HG02885 (cell line): ENCODE results near the gene EFR3B.
"Not testable (repeated sequence)": the region's sequence is repeated elsewhere in the genome, so short reads cannot be mapped to it uniquely, and the experiment has no call there.

Experiments
- ATAC-seq: cut with Tn5 transposase; IDR thresholded peaks from one replicate; pipeline ENCODE4 v1.9.1; 2021; ENCODE audit warnings: mild to moderate bottlenecking; ENCODE audit not compliant: unreplicated experiment, poor library complexity

EFR3B gene

DNA sequence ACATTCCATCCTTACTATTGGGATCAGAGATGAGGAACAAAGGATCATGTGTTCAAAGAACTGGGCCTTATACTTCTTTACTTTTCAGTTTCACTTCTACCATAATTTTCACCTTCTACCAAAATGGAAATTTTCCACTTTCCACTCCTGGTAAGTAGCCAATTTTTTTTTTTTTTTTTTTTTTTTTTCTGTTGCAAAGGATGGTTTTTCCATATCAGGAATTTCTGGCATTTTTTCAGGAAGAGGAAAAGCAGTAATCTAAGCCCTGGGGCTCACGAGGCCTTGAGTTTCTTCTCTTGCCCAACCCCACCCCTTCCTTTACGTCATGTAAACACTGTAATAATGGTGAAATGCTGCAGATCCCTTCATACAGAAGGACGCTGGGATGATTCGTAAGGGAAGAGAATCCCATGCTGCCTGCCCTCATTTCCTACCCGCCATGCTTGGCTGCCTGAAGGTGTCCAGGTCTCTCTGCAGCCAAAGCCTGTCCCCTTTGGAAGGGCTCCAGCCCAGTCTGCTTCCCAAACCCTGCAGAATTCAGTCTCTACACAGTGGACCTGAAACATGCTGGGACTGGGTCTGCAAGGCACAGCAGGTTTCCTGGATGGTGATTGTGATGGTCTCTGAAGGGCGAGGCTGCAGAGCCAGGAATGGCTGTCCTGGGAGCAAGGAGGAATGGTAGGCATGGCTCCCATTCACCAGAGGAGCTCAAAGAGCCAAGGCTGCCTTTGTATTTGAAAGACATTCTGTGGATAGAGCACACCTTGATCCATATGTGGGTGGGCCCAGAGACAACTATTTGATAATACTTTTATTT lies 57.0 kb downstream of the EFR3B start:
- no peak for ATAC-seq

DNA sequence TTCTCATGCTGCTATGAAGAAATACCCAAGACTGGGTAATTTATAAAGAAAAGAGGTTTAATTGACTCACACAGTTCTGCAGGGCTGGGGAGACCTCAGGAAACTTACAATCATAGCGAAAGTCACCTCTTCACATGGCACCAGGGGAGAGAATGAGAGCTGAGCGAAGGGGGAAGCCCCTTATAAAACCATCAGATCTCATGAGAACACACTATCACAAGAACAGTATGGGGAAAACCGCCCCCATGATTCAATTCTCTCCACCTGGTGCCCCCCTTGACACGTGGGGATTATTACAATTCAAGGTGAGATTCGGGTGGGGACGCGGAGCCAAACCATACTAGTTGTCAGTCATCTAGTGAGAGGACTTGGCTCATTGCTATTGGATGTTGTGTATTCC lies 60.5 kb downstream of the EFR3B start:
- not testable (repeated sequence) for ATAC-seq

- no peak for ATAC-seq
Observed at GRCh38 chr2:25103287-25103871, 61.5 kb downstream of the EFR3B start.

GRCh38 chr2:25104736-25105135 lies 62.9 kb downstream of the EFR3B start:
- no peak for ATAC-seq

- no peak for ATAC-seq
Observed at GRCh38 chr2:25105336-25106085, 63.6 kb downstream of the EFR3B start.

DNA sequence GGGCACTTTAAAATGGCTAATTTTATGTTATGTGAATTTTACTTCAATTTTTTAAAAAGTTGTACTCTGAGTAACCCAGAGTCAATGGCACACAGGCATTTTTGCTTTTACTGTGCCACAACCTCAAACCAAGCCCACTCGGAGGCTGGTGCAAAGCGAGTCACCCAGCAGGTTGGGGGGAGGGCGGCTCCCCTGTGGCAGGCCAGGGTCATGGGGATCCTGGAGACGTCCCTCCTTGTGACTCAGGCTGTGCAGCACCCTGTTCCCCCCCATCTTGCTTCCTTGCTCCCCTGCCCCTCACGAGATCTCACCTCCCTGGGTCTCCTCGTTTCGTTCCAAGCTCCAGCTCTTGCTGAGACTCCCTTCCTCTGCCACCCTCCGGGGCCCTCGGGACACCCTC lies 67.9 kb downstream of the EFR3B start:
- ATAC-seq: no peak

- no peak for ATAC-seq
Observed at GRCh38 chr2:25112113-25112512, 70.2 kb downstream of the EFR3B start.

DNA sequence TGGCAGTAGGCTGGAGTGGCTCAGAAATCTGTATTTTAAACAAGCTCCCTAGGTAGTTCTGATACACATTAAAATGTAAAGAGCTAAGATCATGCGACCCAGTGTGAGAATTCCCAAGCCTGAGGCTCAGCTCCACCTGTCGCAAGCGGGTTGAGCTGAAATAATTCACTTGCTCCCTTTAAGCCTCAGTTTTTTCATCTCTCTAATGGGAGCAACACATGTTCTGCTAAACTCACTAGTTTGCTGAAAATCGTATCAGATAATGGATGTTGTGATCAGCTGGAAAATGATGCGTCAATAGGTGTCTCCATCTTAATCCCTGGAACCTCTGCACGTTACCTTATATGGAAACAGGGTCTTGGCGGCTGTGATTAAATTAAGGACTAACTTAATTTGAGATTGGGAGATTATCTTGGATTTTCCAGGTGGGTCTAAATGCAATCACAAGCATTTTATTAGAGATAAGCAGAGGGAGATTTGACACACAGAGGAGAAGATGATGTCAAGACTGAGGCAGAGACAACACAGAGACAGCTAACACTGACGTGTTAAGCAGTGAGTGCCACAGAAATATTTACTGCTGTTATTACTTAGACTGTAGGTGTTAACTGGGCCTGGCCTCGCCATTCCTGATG lies 73.5 kb downstream of the EFR3B start:
- no peak for ATAC-seq

DNA sequence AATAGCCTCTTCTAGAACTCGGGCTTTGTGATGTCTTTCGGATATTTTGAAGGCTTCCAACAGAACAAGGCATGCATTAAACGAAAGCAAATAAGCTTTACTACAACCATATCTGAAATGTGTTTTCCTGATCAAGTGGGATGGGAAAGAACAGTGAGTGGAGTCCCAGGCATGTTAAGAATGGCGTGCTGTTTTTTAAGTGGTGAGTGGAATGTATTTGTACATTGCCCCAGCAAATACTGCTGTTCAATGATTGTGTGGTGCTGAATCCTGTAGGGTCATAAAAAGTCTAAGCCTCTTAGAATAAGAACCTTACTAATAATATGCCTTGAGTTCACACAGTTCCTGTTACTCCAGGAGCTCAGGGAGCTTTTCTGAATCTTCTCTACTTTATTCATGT lies 74.0 kb downstream of the EFR3B start:
- no peak for ATAC-seq

GRCh38 chr2:25116956-25117355 lies 75.1 kb downstream of the EFR3B start:
- ATAC-seq: no peak

DNA sequence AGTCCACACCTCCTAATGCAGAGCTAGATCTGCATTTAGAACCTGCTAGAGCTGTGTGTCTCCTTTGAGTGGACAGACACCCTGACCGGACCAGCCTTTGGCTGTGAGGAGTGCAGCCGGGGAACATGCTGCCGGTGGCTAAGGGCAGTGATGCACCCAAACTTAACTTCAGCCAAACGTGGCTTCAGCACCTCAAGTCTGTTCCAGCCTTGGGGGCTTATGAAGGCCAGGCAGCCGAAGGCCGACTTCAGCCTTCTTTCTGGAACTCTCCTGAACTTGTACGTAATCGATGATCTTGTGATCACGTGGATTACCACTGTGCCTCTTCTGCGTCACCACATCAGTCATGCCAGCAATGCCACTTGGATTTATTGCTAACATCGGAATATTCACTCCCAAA lies 77.4 kb downstream of the EFR3B start:
- no peak for ATAC-seq

GRCh38 chr2:25122367-25122766 lies 80.5 kb downstream of the EFR3B start:
- no peak for ATAC-seq

DNA sequence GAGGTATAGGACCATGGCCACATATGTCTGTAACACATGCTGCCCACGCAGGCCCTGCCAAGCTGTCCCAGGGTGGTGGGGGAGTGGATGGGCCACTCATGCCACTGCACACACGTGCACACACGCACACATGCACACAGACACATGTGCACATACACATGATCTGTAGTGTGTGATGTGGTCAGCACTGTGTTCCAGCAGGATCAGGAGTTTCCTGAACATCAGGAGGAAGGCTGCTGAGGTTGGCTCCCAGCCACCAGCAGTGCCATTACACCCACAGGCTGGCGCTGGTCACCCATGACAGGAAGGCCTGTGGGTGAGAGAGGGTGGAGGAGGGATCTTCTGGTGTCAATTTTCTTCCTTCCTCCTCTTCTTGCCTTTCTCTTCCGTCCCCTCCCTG lies 81.8 kb downstream of the EFR3B start:
- ATAC-seq: no peak

GRCh38 chr2:25125189-25125588 lies 83.3 kb downstream of the EFR3B start:
- no peak for ATAC-seq

DNA sequence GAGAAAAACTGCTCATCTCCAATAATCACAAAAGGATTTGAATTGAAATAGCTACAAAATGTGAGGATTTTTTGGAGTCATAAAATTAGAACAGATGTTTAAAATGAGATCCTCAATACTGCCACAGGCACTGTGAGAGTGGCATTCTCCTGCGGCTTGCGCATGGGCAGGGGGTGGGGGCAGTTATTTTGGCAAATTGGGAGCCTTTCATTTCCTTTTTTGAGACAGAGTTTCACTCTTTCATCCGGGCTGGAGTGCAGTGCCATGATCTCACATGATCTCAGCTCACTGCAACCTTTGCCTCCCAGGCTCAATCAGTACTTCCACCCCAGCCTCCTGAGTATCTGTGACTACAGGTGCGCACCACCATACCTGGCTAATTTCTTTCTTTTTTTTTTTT lies 84.1 kb downstream of the EFR3B start:
- no peak for ATAC-seq

DNA sequence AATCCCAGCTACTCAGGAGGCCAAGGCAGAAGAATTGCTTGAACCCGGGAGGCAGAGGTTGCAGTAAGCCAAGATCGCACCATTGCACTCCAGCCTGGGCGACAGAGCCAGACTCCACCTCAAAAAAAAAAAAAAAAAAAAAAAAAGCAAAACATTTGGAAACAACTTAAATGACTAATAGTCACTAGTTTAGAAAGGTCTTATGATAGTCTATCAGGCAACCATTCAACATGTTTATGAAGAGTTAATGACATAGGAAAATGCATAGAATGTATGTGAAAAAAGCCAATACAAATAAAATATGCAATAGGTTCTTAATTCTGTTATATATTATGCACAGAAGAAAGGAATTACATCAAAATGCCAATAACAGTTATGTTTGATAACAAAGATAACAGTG lies 85.2 kb downstream of the EFR3B start:
- not testable (repeated sequence) for ATAC-seq

DNA sequence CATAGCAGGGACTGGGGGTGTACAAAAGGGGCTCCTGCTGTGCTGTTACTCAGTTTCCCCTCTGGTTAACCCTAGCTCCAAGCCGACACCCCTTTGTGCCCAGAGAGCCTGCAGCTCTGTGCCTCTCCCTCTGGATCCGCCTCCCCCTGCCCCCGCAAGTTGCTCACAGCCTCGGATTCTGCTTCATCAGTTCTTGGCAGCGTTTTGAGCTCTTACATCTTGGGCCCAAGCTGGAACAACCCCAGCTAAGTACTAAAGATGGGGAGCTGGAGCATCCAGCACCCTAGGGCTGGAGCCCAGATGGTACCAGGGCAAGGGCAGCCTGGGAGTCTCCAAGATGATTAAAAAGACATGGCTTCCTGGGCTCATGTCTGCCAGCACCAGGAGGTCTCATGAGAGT lies 85.8 kb downstream of the EFR3B start:
- ATAC-seq: no peak

DNA sequence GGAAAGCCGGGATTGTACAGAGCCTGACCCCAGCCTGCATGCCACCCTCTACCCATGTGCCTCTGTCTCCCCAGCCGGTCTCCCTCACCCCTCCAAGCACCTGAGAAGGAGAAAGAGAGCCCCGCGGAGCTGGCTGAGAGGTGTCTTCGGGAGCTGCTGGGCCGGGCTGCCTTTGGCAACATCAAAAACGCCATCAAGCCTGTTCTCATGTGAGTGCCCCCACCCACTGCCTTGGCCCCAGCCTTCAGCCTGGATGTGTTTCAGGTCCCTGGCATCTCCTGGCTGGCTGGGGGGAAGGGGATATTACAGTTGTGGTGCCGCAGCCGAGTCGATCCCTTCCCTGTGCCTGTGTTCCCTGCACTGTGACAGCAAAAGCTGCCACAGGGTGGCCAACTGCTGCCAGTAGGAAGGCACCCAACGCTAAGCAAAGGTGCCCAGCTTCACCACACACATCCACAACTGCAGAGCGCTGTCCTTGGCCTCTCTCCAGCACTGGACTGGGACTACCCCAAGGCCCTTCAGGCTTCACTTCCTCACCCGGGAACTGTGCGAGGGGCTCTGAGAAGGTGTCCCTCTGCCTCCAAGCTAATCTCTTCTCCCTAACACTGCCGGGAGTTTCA lies 88.1 kb downstream of the EFR3B start:
- ATAC-seq: no peak

DNA sequence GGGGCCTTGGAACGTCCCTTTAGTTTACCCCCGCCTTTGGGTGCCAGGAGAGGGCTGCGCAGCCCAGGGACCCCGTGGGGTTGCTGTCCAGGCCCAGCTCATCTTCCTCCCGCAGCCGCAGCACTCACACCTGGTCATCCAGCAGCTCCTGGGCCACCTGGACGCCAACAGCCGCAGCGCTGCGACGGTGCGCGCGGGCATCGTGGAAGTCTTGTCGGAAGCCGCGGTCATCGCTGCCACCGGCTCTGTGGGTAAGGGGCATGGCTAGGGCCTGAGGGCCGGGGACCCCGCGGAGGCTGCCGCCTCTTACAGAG lies 89.3 kb downstream of the EFR3B start:
- ATAC-seq: no peak

DNA sequence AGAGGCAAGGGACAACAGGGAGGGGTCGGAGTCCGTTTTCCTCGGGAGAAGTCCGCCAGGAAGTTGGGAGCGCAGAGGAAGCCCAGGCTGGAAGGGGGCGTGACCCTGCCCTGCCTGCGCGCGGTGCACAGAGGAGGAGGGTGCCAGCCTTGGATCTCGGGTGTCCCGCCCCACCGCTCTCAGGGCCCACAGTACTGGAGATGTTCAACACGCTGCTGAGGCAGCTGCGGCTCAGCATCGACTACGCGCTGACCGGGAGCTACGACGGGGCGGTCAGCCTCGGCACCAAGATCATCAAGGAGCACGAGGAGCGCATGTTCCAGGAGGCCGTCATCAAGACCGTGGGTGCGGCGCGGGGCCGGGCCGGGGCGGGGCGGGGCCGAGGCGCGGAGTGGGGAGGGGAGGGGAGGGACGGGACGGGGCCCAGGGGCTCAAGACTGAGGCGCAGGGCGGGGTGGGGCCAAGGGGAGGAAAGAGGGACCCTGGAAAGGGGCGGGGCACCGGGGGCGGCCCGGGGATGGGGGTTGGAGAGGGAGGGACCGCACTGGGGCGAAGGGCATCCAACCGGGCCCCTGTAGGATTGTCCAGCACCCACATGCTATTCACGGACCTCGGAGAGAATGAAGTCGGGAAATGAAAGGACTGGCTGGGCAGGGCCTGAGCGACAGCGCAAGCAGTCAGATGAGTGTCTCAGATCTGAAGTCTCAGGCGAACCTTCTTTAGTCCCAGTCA lies 89.9 kb downstream of the EFR3B start:
- no peak for ATAC-seq
